ENCODE data around the gene LTBP2.

LTBP2 gene

DNA sequence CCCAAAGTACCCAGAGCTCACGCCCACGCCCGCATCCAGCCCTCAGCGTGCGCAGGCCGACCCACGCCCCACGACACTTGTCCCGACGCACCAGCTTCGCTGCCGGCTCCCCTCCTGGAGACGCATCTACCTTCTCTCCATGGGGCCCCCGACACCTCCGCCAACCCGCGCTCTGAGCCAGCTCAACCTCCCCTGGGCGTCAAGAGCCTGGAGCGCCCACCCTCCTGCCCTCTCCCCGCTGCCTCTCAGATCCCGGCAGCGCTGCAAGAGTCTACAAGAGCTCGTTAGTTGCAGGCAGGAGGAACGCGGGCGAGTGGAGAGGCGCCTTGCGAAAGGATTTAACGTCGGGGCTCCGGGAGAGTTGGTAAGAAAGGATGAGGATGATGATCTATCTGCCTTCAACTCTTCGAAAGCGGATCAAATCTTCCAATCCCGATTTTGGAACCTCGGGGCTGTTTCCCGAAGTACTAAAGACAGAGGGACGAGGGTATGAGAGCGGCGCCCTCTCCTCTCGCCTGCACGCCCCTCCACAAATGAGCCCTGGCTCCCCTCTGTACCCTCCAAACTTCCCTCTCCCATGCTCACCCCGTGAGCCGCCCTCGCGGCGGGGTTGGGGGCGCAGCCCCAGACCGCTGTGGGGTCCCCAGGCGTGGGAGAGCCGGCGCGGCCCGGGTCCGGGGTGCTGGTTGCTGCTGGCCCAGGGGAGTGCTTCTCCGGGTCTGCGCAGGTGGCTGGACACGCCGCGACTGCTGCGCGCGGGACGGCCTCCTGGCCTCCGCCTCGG is 979 bp downstream of the LTBP2 start:
- no peak for DNase-seq

DNA sequence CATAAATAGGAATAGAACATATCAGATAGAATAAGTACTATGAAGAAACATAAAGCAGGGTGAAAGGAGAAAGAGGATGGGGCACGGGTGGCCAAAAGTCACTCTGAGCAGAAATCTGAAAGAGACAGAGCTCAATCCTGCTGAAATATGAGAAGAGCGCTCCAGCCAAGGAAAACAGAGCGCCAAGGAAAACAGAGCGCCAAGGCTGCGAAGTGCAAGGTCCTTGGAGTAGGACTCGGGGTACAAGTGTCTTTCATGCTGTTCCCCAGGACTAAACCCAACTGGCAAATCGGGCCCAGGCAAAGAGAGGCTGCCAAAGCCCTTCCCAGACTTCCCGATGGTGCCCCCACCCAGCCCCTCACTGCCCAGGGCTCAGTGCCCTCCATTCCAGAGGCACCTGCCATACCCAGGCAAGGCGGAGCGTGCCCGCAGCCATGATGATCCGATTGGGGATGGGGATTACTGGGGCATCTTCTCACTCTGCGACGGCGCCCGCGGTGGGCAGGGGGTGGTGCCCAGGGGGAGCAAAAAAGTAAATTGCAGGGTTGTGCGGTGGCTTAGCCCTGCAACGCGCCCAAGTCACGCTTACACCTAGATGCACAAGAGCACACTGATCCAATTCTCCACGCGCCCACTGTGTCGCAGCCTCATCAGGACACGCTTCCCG is 1.7 kb downstream of the LTBP2 start:
- DNase-seq, result no peak

DNA sequence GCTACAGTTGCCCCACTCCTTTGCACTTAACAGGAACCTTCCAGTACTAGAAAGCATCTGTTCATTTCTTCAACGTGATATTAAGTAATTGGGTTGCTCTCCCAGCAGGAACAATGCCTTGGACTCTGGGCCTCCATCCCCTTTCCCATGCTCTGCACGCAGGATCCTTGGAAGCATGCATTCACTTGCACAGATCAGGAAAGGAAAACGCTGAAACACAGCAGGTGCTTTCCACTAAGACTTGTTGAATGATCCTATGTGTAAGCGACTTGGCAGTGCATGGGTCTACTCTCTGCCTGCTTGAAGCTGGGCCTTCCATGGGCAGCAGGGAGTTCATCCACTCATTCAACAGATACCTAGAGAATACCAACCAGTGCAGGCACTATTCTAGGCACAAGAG is 2.3 kb downstream of the LTBP2 start:
- DNase-seq, result no peak

DNA sequence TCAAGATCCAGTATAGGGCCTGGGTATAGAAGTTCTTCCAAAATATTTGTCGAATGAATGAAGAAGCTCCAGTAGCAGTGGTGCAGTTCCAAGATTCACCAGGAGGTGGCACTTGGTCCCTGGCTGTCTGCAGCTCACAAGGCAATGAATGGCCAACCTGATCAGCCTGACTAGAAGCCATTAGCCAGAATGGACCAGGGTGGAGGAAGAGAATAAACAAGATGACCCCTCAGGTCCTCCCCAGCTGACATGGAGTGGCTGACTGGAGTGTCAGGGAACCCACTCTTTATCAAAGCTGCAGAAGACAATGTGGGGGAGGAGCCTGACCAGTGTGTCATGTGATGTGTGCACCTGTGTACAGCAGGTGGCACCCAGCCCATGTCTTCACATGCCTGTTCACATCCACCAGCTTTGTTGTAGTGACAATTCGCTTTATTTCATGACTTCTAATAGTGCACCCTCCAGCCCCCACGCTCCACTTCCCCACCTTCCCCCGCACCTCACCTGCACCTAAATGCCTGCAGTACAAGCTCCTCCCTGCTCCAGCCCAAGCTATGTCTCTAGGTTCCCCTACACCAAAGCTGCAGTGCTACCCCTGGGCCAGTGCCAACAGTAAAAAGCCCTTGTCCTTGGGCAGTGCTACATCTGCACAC is 3.0 kb downstream of the LTBP2 start:
- DNase-seq, result peak; percentile 88

DNA sequence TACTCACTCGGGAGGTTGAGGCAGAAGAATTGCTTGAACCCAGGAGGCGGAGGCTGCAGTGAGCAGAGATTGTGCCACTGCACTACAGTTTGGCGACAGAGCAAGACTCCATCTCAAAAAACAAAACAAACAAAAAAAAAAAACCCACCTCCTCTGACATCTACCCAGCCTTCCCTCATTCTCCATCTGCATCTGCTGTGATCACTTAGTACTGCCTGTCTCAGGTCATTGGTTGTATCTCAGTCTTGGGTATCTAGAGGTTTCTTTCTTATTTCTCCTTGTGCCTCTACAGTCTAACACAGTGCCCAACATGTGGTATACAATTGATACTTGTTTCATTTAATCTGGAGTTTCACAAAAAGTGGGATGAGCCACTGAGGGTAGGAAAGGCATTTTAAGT is 5.3 kb downstream of the LTBP2 start:
- DNase-seq, result no peak

DNA sequence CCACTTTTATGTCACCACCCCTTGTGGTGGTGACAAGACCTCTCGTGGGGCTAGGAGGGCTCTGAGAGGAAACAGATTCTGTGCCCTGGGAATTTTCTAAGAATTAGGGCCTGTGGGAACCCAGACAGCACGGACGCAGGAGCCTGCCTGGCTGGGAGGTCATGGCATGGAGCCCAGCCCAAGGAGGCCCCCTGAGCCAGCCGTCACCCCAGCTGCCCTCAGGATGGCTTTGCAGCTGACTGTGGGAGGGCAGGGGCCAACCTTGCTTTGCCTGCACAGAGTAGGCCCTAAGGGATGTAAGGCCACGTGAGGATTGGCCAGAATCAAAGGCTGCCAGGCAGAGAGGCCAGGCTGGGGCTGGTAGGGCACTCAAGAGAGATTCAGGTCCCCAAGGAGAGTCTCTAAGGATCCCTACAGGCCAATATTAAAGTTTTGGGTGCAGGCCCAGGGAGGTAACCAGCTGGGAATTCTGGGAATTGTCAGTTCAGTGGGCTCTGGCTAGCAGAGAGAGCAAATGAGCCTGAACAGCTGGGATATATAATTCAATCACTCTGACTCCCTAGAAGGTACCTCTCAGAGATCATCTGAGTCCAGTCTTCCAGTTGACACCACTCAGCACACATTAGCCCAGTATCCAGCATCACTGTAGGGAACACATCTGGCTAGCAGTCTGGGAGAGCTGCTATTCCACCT is 6.4 kb downstream of the LTBP2 start:
- DNase-seq, result peak; percentile 29

DNA sequence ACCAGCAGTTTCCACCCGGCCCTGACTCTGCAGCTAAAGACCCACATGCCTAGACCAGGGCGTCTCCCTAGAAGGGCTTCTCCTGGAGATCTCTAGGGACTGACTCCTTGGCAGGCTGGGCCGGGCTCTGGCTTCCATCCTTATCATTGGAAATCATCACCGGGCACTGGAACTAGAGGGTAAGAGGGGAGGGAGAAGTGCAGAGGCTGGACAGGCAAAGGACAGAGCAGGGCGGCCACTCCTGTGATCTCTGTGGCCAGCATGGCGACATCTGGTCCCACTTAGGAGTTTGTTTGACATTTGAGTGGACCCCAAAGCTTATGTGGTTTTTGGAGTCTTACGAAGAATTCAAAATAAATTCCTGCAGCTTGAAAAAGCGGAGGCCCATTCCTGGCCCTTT is 7.1 kb downstream of the LTBP2 start:
- DNase-seq, result no peak

DNA sequence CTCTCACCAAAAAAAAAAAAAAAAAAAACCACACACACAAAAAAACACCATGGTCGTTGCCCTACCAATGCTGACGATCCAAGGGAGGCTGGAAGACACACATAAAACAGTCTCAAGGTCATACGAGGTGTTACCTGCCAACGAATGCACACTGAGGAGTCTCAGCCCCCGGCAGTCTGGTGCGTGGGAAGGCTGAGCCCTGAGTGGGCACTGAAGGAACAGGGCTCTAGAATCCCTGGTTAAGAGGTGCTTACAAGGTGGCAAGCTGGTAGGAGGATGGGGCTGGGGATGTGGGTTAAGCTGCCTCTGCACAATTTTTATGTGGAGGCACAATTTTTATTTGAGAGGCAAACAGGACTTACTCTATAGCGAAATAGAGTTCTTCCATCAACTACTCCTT is 7.9 kb downstream of the LTBP2 start:
- DNase-seq, result no peak

DNA sequence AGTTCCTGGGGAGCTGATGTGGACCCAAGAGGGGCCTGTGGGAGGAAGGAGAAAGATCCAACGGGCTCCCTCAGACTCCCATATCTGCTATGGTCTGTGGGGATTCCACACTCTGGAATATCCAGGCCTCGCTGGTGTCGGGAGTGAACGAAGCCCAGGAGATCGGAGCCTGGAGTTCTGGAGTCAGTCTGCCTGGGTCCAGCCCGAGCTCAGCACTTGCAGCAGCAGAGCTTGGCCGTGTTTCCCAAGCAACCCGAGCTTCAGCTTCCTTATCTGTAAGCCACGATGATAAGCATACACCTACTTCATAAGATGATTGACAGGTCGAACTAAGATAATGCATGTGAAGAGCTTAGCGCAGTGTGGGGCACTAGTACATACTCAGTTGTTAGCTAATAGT is 10.1 kb downstream of the LTBP2 start:
- no peak for DNase-seq

DNA sequence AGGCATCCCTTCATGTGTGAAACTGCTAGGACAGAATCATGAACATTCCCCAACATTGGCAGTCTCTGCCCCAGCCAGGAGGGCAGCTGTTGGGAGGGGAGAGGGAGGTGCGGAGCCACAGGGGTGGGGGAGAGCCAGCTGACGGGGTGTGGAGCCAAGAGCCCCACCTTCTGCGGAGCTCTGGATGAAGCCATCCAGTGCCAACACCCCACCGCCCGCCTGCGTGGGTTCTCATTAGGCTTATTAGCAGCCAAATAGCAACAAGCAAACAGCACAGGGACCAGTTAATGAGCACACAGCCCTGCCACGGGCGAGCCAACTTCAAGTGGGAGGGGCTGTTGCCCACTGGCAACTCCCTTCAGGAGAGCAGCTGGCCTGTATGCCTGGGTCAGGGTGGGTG is 12.1 kb downstream of the LTBP2 start:
- DNase-seq, result peak; percentile 76

DNA sequence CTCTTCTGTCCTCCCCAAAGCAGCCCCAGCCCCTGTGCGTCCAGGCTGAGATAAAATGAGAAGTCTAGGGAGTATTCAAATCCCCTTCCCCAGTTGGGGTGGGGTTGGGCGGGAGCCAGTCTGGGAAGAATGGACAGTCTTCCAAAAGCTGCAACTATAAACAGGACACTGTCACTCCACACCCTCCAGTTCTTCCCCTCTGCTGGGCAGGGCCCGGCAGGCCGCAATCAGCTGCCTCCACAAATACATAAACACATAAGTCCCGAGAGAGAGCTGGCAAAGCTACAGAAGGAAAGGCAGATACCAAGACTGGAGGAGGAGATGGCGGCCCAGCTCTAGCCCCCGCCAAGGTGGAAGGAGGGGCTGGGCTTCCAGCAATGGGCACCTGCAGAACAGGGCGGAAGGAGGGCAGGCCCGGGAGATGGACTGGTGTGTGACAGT is 12.7 kb downstream of the LTBP2 start:
- DNase-seq, result no peak

DNA sequence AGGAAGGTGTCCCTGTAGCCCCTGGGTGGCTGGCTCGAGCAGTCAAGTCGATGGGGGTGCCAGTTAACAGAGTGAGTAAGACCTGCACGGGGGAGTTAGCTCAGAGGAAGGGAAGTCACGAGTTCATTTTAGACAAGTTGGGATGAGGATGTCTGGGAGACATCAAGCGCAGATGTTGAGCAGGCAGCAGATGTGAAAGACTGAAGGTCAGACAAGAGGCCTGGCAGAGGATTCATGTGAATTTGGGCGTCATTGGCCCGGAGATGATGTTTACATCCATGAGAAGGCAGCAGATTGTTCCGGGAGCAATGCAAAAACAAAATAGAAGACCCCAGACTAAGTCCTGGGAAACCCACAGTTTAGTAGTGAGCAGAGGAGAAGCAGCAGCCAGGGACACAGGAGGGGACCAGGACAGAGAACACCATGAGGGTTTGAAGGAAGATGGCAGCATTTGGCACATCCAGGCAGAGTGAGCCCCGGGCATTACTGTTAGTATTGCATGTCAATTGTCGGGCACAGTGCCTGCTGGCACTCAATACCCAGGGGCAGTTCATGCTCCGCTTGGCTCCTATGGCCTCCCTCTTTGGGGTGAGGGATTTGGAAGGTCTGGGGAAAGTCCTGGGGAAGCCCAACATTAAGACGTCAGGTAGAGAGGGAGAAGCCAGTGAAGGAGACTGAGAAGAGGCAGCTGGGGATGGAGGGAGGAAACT is 15.1 kb downstream of the LTBP2 start:
- DNase-seq, result no peak

DNA sequence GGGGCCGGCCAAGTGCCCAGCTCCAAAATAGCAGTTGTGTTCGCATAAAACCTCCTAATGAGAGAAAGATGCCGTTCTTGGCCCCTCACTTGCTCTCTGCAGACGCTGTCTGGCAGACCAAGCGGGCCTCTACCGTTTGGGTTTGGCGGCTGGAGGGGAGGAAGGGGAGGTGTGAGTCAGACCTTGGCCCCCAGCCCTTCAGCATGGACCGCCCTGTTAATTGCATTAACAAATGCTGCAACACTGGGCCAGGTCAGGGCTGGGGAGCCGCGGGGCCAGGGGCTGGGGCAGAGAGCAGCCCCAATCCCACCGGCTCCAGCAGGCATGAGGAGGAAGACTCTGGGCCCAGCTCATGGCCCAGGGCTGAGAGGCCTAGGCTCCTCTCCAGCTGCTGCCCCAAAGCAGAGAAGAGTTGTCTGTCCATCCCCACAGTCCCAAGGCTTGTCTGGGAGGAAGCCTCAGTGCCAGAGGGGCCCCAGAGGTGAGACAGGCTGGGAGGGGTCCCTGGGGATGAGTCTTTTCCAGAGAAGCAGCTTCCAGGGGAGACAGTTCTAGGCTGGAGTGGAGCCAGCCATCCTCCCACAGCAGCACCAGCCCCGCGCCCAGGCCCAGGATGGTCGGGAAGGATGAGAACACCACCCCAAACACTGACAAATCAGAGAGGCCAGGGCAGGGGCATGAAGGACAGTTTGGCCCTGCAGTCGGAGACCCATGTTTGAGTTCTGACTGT is 16.9 kb downstream of the LTBP2 start:
- DNase-seq, result peak; percentile 91

DNA sequence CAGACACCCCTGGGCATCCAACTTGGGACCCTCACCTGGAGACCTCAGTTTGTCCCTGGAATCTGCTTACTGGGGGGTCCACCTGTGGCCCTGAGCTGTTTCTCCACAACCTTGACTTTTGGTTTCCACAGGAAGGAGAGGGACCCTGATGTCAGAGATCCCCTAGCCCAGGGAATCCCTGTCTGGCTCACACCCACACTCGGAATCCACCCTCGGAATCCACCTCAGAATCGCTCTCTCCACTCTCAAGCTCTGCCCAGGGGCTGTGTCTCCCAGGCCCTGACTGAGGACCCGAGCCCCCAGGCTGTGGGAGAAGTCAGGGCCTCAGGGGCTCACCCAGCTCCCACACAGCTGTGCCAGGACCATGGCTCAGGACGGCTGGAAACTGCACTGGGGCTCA is 17.4 kb downstream of the LTBP2 start:
- no peak for DNase-seq

DNA sequence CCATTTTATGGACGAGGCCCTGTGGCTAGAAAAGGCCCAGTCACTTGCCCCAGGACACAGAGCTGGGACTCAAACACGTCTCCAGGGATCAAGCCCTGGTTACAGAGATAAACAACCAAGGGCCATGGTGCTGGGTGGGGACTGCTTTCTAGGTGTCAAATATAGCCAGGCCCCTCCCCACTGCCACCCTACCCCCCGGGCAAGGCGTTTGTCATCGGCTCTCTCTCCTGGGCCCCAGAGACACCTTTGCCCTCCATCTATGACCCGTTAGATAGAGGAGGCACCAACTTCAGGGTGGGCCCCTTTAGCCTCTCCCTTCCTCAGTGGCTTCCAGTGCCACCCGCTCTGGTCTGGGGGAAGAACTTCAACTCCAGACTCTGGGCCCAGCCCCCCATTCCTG is 18.0 kb downstream of the LTBP2 start:
- no peak for DNase-seq

DNA sequence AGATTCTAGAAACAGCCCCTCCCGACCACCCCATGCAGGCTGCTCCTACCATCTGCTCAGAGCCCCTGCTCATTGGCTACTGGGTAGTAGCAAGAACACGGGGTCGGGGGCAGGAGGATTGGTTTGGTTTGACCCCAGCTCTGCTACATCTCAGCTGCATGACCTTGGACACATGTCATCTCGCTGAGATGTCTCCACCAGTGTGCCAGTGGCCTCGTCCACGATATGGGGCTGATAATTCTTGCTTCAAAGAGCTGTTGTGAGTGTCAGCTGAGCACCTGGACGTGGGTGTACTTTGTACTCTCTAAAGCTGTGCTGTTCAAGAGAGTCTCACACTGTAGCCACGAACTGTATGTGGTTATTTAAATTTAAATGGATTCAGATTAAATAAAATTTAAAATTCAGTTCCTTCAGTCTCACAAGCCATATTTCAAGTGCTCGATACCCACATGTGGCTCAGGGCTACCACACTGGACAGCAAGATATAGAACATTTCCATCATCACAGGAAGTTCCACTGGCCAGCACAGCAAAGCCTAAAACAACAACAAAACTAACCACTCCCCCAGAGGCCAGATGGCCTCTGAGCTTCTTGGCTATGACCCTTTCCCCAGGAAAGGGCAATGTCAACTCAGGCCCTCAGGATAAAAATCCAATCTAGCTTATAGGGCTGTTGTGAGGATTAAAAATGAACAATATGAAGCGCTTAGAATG is 18.6 kb downstream of the LTBP2 start:
- DNase-seq, result no peak

DNA sequence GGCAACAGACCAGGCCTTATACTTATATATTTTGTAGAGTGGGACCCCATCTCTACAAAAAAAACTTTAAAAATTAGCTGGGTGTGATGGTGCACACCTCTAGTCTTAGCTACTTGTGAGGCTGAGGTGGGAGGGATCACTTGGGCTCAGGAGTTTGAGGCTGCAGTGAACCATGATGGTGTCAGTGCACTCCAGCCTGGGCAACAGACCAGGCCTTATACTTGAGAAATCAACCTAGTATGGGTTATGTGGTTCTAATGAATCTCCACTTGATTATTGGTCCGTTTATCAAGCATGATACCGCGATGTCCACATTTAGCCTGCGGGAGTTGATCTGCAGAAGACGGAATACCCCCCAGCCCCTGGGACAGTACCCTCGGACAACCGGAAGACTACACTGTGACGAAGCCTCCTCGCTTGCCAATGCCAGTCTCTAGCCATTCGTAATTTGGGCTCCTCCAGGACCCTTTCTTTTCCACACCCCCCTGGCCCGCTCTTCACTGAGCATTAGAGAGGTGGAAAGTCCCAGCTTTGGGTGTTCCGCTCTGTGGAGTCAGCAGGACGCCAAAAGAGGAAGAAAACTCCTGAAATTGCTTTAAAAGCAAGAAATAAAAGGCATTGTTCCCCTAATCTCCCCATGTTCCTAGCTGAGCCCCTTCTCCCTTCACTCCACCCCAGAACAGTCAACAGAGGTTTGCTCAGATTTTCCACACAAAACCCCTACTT is 19.4 kb downstream of the LTBP2 start:
- no peak for DNase-seq

DNA sequence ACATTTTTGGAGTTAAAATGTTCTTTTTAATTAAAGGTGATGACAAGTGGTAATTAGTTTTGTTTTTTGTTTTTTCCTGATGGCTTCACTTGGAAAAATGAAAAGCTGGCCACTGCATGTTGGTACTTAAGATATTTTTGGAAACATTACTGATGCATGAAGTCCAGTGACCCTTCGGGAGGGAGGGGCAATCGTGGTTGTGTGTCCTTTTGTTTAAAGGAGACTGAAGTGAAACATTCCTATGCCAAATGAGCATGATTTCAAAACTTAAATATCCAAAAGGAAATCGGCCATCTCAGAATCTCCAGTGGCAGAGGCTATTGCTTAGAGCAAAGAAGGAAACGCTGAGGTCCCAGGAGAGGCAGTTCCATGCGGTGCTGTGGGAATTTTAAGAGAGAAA is 20.1 kb downstream of the LTBP2 start:
- DNase-seq, result no peak

DNA sequence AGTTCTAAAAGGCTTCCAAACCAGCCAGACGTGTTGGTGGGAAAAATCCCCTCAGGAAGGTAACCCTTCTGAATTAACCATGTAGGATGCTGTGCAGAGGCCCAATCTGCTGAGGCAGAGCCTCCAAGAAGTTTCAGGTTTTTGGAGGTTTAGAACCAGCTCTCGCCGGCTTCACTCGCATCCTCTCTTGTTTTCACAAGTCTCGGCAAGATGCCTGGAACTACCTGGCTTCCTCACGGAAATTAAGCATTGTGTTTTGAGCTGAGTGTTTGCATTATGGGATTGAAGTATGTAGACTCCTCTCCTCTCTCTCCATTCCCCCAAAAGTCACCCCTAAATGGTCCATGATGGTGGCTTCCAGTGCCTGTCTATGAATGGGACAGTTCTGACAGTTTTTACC is 20.6 kb downstream of the LTBP2 start:
- DNase-seq, result no peak

DNA sequence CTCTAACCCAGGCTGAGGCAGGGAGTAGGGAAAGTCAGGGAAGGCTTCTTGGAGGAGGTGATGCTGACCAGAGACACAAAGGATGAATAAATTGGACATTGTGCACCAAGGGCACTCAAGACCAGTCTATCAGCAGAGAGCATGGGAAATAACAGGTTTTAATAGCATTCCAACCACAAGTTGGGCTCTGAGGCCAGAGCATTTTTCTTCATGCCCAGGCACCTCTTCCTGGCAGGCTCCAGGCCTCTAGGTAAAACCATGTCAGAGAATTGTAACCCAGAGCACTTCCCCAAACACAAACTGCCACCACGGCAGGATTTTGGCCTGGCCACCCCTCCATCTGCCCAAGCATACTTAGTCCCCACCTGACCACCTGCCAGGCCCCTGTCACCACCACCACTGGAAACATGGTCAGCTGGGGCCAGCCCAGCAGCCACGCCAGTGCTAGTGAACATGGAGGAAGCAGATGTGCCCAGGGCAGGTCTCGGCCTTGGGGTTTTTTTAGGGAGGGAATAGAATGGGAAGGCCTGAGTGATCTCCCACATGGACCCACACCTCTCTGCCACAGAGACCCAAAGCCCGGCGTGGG is 22.7 kb downstream of the LTBP2 start:
- DNase-seq, result no peak

DNA sequence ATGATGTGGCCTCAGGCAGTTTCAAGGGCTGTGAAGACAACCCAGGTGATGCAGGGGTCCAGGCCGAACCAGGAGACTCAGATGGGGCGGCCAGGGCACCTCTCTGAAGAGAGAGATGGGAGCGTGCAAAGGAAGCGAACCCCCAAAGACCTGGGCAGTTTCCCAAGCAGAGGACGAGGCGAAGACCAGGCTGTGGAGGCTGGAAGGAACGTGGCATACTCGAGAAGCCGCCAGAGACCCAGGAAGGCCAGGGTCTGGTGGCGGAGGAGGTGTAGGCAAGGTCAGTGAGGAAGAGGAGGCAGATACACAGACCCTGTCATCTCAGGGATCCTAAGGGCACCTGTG is 24.7 kb downstream of the LTBP2 start:
- DNase-seq, result no peak
